Esophagus muscularis mucosa (tissue), 4 donors: ENCODE measurements around the gene SEC22A. TPM values are rescaled to one million over a fixed set of nuclear protein-coding genes. Genes with fewer than 3 reads are reported as not detected.
"Not testable (repeated sequence)": the region's sequence is repeated elsewhere in the genome, so short reads cannot be mapped to it uniquely, and the experiment has no call there.

Experiments used
- DNase-seq: peaks from one replicate; pipeline ENCODE4 v3.0.0-alpha.2; 2017; ENCODE audit errors: extremely low spot score
- H3K27ac ChIP-seq, 4 donors: fragments of 200-600 bp; sonication (generic); replicated peaks in 1 of 4; 1 replicate in 3 of 4; 2 replicates in 1 of 4; pipeline ENCODE4 v1.5.1; 2016 to 2019; ENCODE audit warnings: mild to moderate bottlenecking in 1 of 4
- H3K27me3 ChIP-seq, 4 donors: fragments of 200-600 bp; sonication (generic); one replicate each; pipeline versions ENCODE4 v1.5.1 to v1.6.0; 2016 to 2019
- H3K36me3 ChIP-seq, 4 donors: fragments of 200-600 bp; sonication (generic); one replicate each; pipeline ENCODE4 v1.5.1; 2016 to 2019
- H3K4me1 ChIP-seq, 4 donors: fragments of 200-600 bp; sonication (generic); one replicate each; pipeline ENCODE4 v1.5.1; 2016 to 2019
- H3K4me3 ChIP-seq, 4 donors: fragments of 200-600 bp; sonication (generic); 1 replicate in 2 of 4; 2 replicates in 2 of 4; pipeline ENCODE4 v1.5.1; 2016 to 2019; ENCODE audit warnings: mild to moderate bottlenecking in 4 of 4, moderate library complexity in 1 of 4
- H3K9me3 ChIP-seq, 4 donors: fragments of 200-600 bp; sonication (generic); 1 replicate in 3 of 4; 2 replicates in 1 of 4; pipeline ENCODE4 v1.5.1; 2016 to 2019
- CTCF ChIP-seq, 3 experiments: fragments of 200-600 bp in 2 of 3; fragments of 450-650 bp in 1 of 3; sonication (generic) in 2 of 3; IDR thresholded peaks; one replicate each; pipeline ENCODE4 v1.5.1; 2017 to 2019; ENCODE audit warnings: antibody characterized with exemption in 3 of 3, mild to moderate bottlenecking in 2 of 3, moderate library complexity in 1 of 3
- EP300 ChIP-seq: sonication (generic); formaldehyde crosslinking; IDR thresholded peaks from one replicate; pipeline ENCODE4 v1.6.1; 2017; ENCODE audit warnings: antibody characterized with exemption
- POLR2A ChIP-seq: fragments of 450-650 bp; IDR thresholded peaks from one replicate; pipeline ENCODE4 v1.6.1; 2017; ENCODE audit warnings: antibody characterized with exemption, moderate library complexity, mild to moderate bottlenecking, low read depth
- POLR2AphosphoS5 ChIP-seq, 2 donors: sonication (generic); formaldehyde crosslinking; IDR thresholded peaks; one replicate each; pipeline ENCODE4 v1.6.1; 2017; ENCODE audit warnings: antibody characterized with exemption in 2 of 2
- WGBS: methylation state at CpG from one replicate; pipeline ENCODE4 v1.1.5; 2018; 5-methylcytosine and 5-hydroxymethylcytosine counted together
- intact Hi-C: fragments of 100-400 bp; cut with DNase I; formaldehyde crosslinking; loops from one replicate; pipeline ENCODE4 v1.15.1; 2023
- total RNA-seq, 4 donors: library from RNA; depleted of rRNA; stranded (reverse); fragments of >200 nt; gene quantifications; one replicate each; pipeline versions ENCODE4 v1.1.0 to v1.2.1, GENCODE V29; 2016

Gene SEC22A
- total RNA-seq, 4 donors from 2014 or later = 12.0 to 29.9 (median 20.0) TPM

- H3K9me3 ChIP-seq = no peaks in the 10 kb centered on the region
- no peak for TF ChIP-seq POLR2AphosphoS5 (IDR thresholded peaks at IDR 0.05)
- TF ChIP-seq POLR2A = no peak
- TF ChIP-seq EP300 = no peak
- TF ChIP-seq CTCF (IDR thresholded peaks at IDR 0.05) = no peak
- H3K27ac ChIP-seq = peak overlapping the region; percentile 82 to 91 (median 87)
- H3K27me3 ChIP-seq = no peaks in the 10 kb centered on the region
- no peak for DNase-seq
- no peaks in the 10 kb centered on the region for H3K36me3 ChIP-seq
- 3% methylated on average over 5 of the region's 7 CpGs for WGBS
- intact Hi-C loops = loop anchor here (10.0 kb wide), 1 partner anchor 138 kb away; the partner anchor contains the start of gene PDIA5
- peak overlapping the region; percentile 66 to 92 (median 91) for H3K4me3 ChIP-seq
- peaks cover 5 to 22% (median 16%) of the 10 kb centered on the region in 4 donors for H3K4me1 ChIP-seq
Observed at GRCh38 chr3:123202451-123202850, 708 bp downstream of the SEC22A start.

- WGBS = 97% methylated on average over 1 of the region's 1 CpG
- Histone ChIP-seq H3K27ac (no peak overlapping the region), H3K27me3 (no peaks in the 10 kb centered on the region), H3K4me1 (no peaks in the 10 kb centered on the region), H3K36me3 (peaks cover 0 to 20% (median 14%) of the 10 kb centered on the region in 4 donors), H3K4me3 (no peak overlapping the region), H3K9me3 (no peaks in the 10 kb centered on the region)
- TF ChIP-seq CTCF (IDR thresholded peaks at IDR 0.05) (no peak), POLR2AphosphoS5 (IDR thresholded peaks at IDR 0.05) (no peak), EP300 (no peak), POLR2A (no peak)
- DNase-seq = no peak
- intact Hi-C loops = no loop called here
Observed at GRCh38 chr3:123218990-123219389, 17.2 kb downstream of the SEC22A start.

- WGBS = 90% methylated on average over 4 of the region's 4 CpGs
Observed at GRCh38 chr3:123221369-123221768, 19.6 kb downstream of the SEC22A start.

GRCh38 chr3:123225016-123225415 lies 23.3 kb downstream of the SEC22A start:
- Histone ChIP-seq H3K36me3 (peaks cover 0 to 29% (median 14%) of the 10 kb centered on the region in 4 donors), H3K27me3 (no peaks in the 10 kb centered on the region), H3K4me3 (no peak overlapping the region), H3K9me3 (peaks cover 0 to 13% (median 6%) of the 10 kb centered on the region in 4 donors), H3K27ac (no peak overlapping the region), H3K4me1 (no peaks in the 10 kb centered on the region)
- intact Hi-C loops = no loop called here
- WGBS = 89% methylated on average over 3 of the region's 3 CpGs
- TF ChIP-seq EP300 (no peak), POLR2AphosphoS5 (IDR thresholded peaks at IDR 0.05) (no peak), POLR2A (no peak), CTCF (IDR thresholded peaks at IDR 0.05) (no peak)
- no peak for DNase-seq

More at GRCh38 chr3:123221369-123221768, 19.6 kb downstream of the SEC22A start:
- H3K27me3 ChIP-seq, DNase-seq, H3K27ac ChIP-seq, intact Hi-C loops, H3K9me3 ChIP-seq, H3K4me3 ChIP-seq, H3K4me1 ChIP-seq: not testable (repeated sequence)
- H3K36me3 ChIP-seq = peaks cover 0 to 24% (median 13%) of the 10 kb centered on the region in 4 donors

- TF ChIP-seq POLR2A (no peak), POLR2AphosphoS5 (IDR thresholded peaks at IDR 0.05) (no peak), CTCF (IDR thresholded peaks at IDR 0.05) (no peak), EP300 (no peak)
- intact Hi-C loops = no loop called here
- H3K27me3 ChIP-seq = no peaks in the 10 kb centered on the region
- no peak overlapping the region for H3K27ac ChIP-seq
- H3K9me3 ChIP-seq = peaks cover 0 to 13% (median 6%) of the 10 kb centered on the region in 4 donors
- no peak overlapping the region for H3K4me3 ChIP-seq
- H3K36me3 ChIP-seq = peaks cover 0 to 29% (median 14%) of the 10 kb centered on the region in 4 donors
- H3K4me1 ChIP-seq = no peaks in the 10 kb centered on the region
- no peak for DNase-seq
Observed at GRCh38 chr3:123226549-123226948, 24.8 kb downstream of the SEC22A start.
